Right ventricle myocardium inferior (tissue), 1 donor: Measurements from ENCODE around the gene URGCP. TPM values are rescaled to one million over a fixed set of nuclear protein-coding genes. Genes with fewer than 3 reads are reported as not detected.

Source experiments
- ATAC-seq: fragments of 200-7000 bp; cut with Tn5 transposase; one replicate; pipeline ENCODE4 v1.9.1; 2020; ENCODE audit warnings: mild to moderate bottlenecking, moderate library complexity
- DNase-seq: peaks from one replicate; pipeline ENCODE4 v3.0.0; 2021; ENCODE audit errors: missing footprints
- intact Hi-C: fragments of 100-400 bp; cut with DNase I; formaldehyde crosslinking; loops from one replicate; pipeline ENCODE4 v1.11.0; 2022
- long read RNA-seq: library from polyadenylated mRNA; unstranded; transcript quantifications from one replicate; pipeline ENCODE4 v2.0.0, GENCODE V29; 2021
- total RNA-seq: library from RNA; stranded (reverse); fragmentation: NEBNext Ultra II Directional; extraction: Animal tissue kit (Norgen Biotek cat#: 25700); gene quantifications from one replicate; pipeline ENCODE4 v1.2.1, GENCODE V29; 2021
- donor health status: DM: no; HTN: yes; CAD: no; lungs with severe emphysema.

URGCP gene, protein sequence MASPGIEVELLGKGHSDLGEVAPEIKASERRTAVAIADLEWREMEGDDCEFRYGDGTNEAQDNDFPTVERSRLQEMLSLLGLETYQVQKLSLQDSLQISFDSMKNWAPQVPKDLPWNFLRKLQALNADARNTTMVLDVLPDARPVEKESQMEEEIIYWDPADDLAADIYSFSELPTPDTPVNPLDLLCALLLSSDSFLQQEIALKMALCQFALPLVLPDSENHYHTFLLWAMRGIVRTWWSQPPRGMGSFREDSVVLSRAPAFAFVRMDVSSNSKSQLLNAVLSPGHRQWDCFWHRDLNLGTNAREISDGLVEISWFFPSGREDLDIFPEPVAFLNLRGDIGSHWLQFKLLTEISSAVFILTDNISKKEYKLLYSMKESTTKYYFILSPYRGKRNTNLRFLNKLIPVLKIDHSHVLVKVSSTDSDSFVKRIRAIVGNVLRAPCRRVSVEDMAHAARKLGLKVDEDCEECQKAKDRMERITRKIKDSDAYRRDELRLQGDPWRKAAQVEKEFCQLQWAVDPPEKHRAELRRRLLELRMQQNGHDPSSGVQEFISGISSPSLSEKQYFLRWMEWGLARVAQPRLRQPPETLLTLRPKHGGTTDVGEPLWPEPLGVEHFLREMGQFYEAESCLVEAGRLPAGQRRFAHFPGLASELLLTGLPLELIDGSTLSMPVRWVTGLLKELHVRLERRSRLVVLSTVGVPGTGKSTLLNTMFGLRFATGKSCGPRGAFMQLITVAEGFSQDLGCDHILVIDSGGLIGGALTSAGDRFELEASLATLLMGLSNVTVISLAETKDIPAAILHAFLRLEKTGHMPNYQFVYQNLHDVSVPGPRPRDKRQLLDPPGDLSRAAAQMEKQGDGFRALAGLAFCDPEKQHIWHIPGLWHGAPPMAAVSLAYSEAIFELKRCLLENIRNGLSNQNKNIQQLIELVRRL
- total RNA-seq = 44.4 TPM
- long read RNA-seq, full-length matches to known transcripts = 49 of 69 reads
- long read RNA-seq, partial matches to known transcripts = 0 of 69 reads
- long read RNA-seq, other reads (novel, unspliced or antisense) = 20 of 69 reads

DNA sequence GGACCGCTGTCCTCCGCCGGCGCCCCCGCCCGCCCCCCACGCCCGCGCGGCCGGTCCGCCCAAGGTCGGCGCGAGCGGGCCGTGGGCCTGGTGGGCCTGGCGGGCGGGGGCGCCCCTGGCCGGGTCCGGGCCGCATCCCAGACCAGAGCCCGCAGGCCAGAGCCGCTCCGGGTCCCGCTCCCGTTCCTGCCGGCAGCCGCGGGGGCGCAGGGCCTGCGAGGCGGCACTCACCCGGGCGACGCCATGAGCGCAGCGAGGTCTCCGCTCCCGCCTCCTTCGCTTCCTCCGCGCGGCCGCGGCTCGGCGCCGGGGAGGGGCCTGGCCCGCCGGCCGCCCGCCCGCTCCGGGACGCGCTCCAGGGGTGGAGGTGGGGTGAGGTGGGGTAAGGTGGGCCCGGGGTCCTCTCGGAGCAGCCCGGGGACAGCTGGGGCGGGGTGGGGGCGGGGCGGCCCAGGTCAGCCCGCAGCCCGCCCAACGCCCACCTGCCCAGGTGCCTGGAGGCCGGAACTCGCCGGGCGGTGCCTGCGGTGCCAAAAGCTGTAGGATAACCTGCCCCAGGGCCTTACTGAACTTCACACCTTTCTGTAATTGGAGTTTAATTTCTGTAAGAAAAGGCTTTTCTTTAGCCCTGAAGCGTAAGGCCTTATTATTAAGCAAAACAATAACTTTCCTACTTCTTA, at the start of gene URGCP:
TSS of gene URGCP (minus strand) at position 266 of the 680 bp plus-strand sequence. CDS start at position 245, 21 bp downstream.
- ATAC-seq (peak; percentile 84), DNase-seq (peak; percentile 79)
- intact Hi-C loops = no loop called here

DNA sequence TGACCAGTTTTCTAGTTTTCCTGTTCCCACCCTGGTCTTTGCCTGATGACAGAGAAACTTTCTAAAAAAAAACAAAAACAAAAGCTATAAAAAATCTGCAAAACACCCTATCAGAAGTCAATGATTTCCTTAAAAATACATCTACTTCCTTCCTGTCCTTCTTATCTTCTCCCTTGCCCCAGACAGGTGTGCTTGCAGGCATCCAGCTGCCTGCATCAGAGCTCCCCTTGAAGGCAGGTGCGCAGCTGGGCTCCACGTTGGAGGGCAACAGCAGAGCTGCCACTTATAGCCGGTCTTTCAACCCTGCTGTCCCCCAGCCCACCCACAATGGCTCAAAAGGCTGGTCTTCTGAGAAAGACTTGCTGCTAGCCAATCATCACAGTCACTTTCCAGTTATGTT, 49.6 kb upstream of the URGCP start:
- intact Hi-C loops = no loop called here
- ATAC-seq = no peak
- DNase-seq = no peak

DNA sequence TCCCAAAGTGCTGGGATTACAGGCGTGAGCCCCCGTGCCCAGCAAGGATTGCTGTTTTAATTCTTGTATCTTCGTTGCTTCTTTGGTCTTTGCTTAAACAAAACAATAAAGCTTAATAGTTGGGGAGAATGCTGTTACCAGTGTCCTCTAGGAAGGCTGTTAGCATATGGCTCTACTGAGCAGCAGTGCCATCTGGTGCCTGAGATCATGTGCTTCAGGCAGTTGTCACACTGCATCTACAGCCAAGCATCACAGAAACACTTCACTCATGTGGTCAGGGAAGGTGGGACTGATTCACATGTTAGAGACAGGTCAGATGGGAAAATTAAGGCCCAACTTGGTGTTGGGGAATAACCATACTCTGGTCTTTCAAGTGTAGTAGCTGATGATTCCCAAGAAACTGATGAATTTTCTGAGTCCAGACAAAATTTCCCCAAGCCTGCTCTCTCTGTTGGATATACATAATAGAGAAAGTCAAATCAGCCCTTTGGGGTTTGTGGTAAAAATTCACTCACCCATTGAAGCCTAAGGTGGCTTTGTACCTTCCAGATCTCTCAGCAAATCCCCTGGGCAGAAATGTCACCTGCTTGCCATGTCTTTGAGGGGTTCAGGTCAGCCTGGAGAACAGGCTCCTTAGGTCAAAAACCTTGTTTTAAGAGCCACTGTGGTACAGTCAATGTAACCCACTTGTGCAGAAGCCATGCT, 48.3 kb upstream of the URGCP start:
- intact Hi-C loops = no loop called here
- peak; percentile 56 for ATAC-seq
- DNase-seq = no peak

DNA sequence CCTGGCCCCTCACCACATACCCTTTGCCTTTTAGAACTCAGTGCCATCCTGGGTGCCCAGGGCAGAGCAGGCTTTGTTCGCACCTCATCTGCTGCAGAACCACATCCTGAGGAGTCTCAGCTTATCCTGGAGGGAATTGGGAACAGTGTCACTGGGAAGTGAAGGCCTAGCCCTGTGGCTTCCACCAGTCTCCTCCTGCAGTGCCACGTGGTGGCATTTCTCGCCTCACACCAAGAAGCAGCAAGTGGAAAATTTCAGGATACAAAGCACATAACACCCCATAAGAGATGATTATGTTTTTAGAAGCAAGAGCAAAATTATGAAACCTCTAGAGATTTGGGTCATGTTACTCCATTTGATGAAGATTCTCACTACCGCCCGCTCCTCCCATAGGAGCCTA, 46.7 kb upstream of the URGCP start:
- intact Hi-C loops = no loop called here
- ATAC-seq (no peak), DNase-seq (no peak)

DNA sequence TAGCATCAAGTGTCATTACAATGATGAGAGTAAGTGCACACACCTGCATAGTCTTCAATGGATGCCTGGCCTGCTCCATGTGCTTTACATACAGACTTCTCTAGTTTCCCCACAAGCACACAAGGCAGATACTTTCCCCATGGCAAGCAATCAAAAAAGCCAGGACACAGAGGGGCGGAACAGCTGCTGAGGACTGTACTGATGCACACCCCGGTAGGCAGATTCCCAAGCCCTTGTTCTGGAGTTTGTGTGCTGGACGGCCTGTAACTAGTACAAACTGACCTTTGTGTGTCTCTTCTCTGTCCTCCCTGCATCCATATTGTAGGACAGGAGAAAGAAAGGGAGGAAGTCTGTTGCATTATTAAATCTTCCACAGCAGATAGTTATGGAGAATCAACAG, 45.6 kb upstream of the URGCP start:
- ATAC-seq = no peak

DNA sequence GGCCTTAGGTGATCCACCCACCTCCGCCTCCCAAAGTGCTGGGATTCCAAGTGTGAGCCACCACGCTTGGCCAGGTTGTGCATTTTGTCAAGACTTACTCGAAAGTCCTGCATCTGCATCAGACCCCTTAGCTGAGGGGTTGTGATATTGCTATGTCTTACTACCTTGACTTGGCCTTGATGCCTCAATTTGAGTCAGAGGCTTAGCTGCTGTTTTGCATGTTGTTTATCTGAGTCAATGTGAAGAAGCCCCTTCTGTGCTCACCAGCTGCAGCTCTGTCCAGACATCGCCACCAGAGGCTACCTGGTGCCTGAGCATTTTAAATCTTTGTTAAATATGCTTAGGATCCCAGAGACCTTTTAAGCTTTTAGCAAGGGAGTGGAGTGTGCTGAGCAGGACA, 37.9 kb upstream of the URGCP start:
- DNase-seq (no peak), ATAC-seq (no peak)
- intact Hi-C loops = no loop called here

More for the DNA sequence above, 45.6 kb upstream of the URGCP start:
- no peak for DNase-seq
- intact Hi-C loops = no loop called here

DNA sequence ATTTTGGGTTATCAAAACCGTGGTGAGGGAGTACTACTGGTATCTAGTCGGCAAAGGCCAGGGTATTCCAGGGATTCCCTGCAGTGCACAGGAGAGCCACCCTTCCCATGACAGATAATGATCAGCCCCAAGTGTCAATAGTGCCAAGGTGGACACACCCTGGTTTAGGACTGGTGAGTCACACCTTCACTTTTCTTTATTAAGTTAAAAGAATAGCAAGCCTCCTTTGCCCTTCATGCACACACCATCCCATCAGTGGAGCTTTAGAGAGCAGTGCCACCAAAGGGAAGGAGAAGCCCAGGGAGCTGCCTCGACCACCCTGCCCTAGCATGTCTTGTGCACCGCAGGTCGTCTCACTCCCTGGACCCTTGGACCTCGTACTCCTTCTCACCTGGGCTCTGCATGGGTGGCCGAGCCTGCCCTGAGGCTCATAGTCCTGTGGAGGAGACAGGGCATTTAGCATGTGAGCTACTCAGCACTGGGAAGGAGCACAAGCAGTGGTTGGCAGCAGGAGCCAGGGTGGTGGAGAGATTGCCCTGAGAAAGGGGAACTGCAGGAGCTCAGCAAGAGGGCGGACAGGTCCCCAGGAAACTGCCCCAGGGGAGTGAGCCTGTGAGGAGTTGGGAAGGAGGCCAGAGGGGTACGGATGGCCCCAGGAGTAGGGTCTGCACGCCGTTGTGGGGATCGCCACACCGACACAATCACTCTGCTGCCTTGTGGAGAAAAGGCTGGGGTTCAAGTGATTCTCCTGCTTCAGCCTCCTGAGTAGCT, 37.2 kb upstream of the URGCP start:
- intact Hi-C loops = no loop called here
- ATAC-seq (no peak), DNase-seq (no peak)

DNA sequence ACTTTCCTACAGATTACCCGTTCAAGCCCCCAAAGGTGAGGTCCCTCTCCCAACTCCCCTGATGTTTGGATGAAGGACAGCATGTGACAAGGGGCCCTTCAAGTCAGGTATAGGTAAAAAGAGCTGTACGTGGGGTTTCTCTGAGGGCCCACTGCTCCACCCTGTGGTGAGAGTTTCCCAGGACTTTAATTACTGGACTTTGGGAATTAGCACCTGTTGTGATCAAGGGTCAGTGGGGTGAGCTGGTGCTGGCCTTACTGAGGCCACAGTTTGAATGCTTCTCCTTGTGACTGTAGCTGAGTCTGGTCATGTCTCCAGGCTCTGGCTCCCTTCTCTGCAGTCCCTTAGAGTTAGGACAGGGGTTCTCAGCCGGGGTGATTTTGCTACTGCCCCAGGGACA, 36.6 kb upstream of the URGCP start:
- ATAC-seq (no peak), DNase-seq (no peak)
- intact Hi-C loops = no loop called here

DNA sequence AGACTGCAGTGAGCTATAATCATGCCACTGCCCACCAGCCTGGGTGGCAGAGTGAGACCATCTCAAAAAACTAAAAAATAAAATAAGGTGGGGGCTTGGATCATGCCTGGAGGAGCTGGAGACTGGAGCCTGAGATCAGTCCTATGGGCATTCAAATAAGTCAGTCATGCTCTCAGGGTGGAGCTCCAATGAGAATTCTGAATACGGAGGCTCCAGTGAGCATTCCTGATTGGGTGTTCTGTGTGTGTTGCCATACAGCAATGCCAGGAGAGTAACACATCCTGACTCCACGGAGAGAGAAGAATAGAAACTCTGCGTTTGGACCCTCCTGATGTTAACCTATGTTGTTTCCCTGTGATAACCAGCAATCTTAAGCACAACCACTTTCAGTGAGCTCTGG, 35.9 kb upstream of the URGCP start:
- DNase-seq = no peak
- intact Hi-C loops = no loop called here
- ATAC-seq = no peak

DNA sequence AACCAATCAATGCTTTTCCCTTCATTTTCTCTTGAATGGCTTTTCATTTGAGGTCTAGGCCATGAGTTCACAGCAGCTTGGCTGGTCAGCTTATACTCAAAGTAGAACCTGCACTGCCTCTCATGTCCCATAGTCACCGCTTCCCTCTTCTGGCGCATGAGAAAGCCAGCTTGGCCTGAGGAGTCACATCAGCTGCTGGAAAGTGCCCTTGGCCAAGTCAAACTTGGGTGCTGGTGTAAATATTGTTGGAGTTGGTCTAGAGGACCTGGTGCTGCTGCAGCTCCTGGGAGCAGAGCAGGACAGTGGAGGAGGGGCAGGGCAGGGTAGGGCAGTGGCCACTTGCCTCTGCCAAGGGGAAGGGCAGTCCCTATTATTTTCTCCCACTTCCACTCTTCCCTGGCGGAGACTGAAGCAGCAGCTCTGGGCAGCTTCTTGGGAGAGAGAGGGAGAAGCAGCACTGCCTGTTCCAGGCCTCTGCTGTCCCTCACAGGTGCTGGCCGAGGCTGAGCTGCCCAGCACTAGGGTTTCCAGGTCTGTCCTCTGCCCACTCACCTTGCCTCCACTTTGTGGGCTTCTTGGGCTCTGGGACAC, 32.6 kb upstream of the URGCP start:
- intact Hi-C loops = no loop called here
- ATAC-seq (no peak), DNase-seq (no peak)

DNA sequence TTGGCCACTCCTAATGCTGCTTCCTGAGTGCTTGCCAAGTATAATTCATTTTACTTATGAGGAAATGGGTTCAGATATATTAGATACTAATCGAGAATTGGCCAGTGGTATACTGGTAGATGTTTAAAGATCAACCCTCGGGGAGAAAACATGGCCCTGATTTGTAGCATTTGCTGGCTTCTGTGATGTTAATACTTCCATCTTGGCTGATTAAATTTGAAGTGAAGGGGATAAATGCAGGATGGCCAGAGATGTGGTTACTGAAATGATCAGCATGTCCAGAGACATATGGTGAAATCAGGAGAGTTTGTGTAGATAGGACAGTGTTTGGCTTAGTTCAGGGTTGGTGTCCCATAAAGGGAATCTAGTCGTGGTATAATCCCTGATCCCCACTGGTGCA, 31.0 kb upstream of the URGCP start:
- intact Hi-C loops = no loop called here
- ATAC-seq (no peak), DNase-seq (no peak)

DNA sequence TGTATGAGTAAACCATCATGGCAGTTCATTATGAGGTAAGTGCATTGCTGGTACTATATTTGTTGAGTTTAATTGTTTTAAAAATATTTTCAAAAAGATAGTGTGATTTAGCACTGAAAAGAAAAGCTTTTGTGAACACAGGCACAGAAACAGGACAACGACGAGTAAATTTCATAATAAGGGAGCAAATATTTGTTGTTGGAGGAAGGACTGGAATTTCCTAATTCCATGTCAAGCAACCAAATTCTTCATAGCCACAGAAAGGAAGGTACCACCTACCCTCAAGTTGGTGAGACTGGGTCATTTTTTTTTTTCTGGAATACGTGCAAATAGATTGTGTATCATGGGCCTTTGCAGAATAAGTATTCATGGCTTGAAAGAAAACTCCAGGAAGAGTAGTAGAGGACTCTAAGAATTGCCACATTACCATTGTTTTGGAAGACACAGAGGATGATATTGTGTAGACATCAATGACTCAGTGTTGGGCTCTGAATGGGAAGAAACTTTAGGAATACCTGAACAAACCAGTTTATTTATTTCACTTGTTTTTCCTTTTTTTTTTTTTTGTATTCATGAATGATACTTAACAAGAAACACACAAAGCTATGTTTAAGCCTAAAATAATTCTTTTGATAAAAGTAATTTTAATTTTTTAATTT, 27.6 kb upstream of the URGCP start:
- ATAC-seq = no peak
- intact Hi-C loops = no loop called here
- DNase-seq = no peak

DNA sequence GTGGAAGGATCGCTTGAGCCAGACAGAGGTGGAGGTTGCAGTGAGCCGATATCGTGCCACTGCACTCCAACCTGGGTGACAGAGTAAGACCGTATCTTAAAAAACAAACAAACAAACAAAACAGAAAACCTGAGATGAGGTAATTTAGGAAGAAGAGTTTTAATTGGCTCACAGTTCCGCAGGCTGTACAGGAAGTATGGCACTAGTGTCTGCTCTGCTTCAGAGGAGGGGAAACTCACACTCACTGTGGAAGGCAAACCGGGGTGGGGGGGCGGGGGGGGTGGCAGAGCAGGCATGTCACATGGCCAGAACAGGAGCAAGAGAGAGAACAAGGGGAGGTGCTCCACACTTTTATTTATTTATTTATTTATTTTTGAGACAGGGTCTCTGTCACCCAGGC, 24.9 kb upstream of the URGCP start:
- ATAC-seq = no peak

DNA sequence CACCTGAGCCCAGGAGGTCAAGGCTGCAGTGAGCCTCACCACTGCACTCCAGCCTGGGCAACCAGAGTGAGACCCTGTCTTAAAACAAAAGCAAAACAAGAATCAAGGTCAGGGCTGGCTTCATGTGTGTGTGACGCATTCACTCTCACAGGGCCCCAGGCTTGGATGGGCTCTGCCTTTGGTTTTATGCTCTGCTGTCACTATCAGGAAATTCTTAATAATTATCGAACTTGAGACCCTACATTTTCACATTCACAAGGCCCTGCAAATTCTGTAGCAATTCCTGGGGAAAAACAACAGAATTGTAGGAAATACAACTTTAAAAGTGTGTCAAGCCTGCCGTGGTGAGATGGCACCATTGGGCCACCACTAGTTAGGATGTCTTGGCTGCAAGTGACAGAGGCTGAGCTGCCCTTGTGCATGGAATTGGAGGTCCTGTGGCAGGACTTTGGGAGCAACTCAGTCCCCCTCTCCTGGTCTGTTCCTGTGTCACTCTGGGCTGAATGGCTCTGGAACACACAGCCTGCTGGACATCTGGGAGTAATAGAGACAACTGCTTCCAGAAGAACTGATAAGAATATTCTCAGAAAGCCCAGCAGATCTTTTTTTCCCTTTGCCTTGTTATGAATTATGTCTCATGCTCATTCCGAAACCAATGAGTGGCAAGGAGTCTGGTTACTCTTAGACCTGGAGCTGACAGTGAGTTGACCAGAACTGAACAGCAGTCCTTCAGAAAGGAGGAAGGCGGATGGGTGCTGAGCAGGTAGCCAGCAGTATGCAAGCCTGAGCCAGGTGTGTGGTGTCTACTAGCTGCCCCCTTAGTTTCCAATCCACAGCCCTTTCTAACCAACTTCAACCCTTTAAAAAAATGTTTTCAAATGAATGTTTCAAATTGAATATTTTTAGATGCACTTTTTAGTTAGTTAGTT, 23.4 kb upstream of the URGCP start:
- no peak for DNase-seq
- intact Hi-C loops = no loop called here
- no peak for ATAC-seq

More for the DNA sequence above, 24.9 kb upstream of the URGCP start:
- intact Hi-C loops = no loop called here
- DNase-seq = no peak

DNA sequence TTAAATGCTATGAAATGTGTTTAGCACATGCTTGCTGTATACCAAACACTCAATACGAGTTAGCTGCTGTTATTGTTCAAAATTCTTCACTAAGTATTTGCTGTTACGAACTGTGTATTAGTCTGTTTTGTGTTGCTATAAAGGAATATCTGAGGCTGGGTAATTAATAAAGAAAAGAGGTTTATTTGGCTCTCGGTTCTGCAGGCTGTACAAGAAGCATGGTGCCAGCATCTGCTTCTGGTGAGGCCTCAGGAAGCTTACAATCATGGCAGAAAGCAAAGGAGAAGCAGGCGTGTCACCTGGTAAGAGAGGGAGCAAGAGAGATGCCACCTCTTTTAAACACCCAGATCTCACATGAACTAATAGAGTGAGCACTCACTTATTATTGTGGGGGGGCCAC, 21.4 kb upstream of the URGCP start:
- ATAC-seq (no peak), DNase-seq (no peak)
- intact Hi-C loops = no loop called here

DNA sequence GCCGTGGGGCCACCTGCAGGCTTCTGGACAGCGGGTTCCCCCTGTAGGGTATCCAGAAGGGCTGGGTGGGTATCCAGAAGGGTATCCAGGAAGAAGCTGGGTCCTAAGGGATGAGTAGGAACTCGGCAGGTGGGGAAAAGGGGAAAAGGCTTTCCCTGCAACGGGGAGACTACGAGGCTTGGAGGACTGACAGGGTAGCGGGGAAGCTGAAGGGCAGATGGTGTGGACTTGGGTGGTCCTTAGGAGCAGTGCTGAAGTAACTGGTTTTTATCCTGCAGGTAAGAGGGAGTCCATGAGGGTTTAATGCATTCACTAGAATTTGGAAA, 20.4 kb upstream of the URGCP start:
- ATAC-seq = no peak
- intact Hi-C loops = no loop called here
- no peak for DNase-seq
